OCI-LY1 (cell line): Measurements from ENCODE around the gene PAPOLA.

Source experiments
- CTCF ChIP-seq: fragments of 200-600 bp; sonication (generic), shearing (Covaris generic); IDR thresholded peaks from 2 replicates; pipeline ENCODE4 v1.5.1; 2017; ENCODE audit warnings: mild to moderate bottlenecking, antibody characterized with exemption, low read length, moderate library complexity, mixed read lengths
- EZH2 ChIP-seq: fragments of 200-600 bp; sonication (generic), shearing (Covaris generic); IDR thresholded peaks from 2 replicates; pipeline ENCODE4 v1.8.0; 2017; ENCODE audit warnings: borderline replicate concordance, mixed run types, mild to moderate bottlenecking, antibody characterized with exemption, low read length, moderate library complexity, mixed read lengths

GRCh38 chr14:96502621-96503305 is 581 bp downstream of the PAPOLA start:
- TF ChIP-seq CTCF, result no peak
- TF ChIP-seq EZH2, result no peak
